GM12891 (cell line): ENCODE results near the gene UBE2E1.

Source experiments
- DNase-seq: peaks from one replicate; pipeline ENCODE4 v3.0.0; 2011; ENCODE audit warnings: low spot score; ENCODE audit not compliant: insufficient read length
- FAIRE-seq: peaks from 2 replicates; lab custom pipeline; 2011; peaks lifted over from hg19 to GRCh38; lab: Jason Lieb, UNC
- PAX5 ChIP-seq: IDR thresholded peaks from 2 replicates; pipeline ENCODE4 v1.6.1; 2011; ENCODE audit warnings: low read length, moderate library complexity, mild to moderate bottlenecking; ENCODE audit not compliant: insufficient read depth, severe bottlenecking
- POLR2A ChIP-seq: IDR thresholded peaks from 2 replicates; pipeline ENCODE4 v1.6.1; 2011; ENCODE audit warnings: low read depth, low read length, control low read depth
- POLR2AphosphoS5 ChIP-seq: IDR thresholded peaks from 2 replicates; pipeline ENCODE4 v1.6.1; 2011; ENCODE audit warnings: low read depth, low read length, control low read depth
- POU2F2 ChIP-seq: IDR thresholded peaks from 2 replicates; pipeline ENCODE4 v1.6.1; 2011; ENCODE audit warnings: low read depth, mild to moderate bottlenecking, control low read depth, low read length, moderate library complexity
- SPI1 ChIP-seq: IDR thresholded peaks from 2 replicates; pipeline ENCODE4 v1.6.1; 2011; ENCODE audit warnings: low read depth, low read length, control low read depth
- TAF1 ChIP-seq: IDR thresholded peaks from 2 replicates; pipeline ENCODE4 v1.6.1; 2011; ENCODE audit warnings: low read depth, low read length, control low read depth

The UBE2E1 gene

DNA sequence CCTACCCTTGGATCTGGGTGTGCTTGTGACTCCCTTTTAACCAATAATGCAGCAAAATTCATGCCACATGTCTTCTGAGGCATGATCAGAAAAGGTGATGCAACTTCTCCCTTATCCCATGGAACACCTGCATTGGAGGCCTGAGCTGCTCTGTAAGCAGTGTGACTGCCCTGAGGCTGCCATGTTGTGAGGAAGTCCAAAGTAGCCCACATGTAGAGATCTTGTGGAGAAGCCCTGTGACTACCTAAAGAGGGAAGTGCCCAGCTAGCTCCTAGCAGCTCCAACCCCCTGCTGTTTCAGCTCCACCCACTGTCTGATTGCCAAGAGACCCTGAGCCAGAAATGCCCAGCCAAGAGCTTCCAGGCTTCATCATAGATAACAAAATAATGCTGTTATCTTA, 132.9 kb downstream of the UBE2E1 start:
- FAIRE-seq (no peak), DNase-seq (no peak)
- TF ChIP-seq POLR2AphosphoS5 (no peak), TAF1 (no peak), POLR2A (no peak), POU2F2 (no peak), SPI1 (no peak), PAX5 (no peak)

GRCh38 chr3:23940775-23941174, 135.0 kb downstream of the UBE2E1 start:
- FAIRE-seq, result no peak
- DNase-seq, result no peak
- TF ChIP-seq SPI1 (no peak), POU2F2 (no peak), TAF1 (no peak), POLR2AphosphoS5 (no peak), PAX5 (no peak)
